ENCODE results near the gene ERP44. TPM values are rescaled to one million over a fixed set of nuclear protein-coding genes. Genes with fewer than 3 reads are reported as not detected.

Gene ERP44
- total RNA-seq, 3 donors from 2014 or later (not counting 1 experiment from before 2014, with no cell fraction given), result 14.2 to 15.4 (median 15.1) TPM

- Histone ChIP-seq H3K27ac (ENCODE audit: low read length) (no peak overlapping the region), H3K4me1 (ENCODE audit: control insufficient read depth, insufficient read depth, low read length) (no peaks in the 10 kb centered on the region), H3K9me3 (ENCODE audit: control insufficient read depth, insufficient read depth, low read length) (peaks cover 3% of the 10 kb centered on the region), H3K4me3 (ENCODE audit: low read length) (no peak overlapping the region), H3K27me3 (ENCODE audit: control insufficient read depth, insufficient read depth, low read length) (no peaks in the 10 kb centered on the region), H3K36me3 (ENCODE audit: control insufficient read depth, insufficient read depth, low read length) (peaks cover 12% of the 10 kb centered on the region)
- peaks cover 0 to 9% of the 10 kb centered on the region in 2 donors for H3K9me3 Mint-ChIP-seq
- no peak for ATAC-seq
- peak; percentile 9 for TF ChIP-seq CTCF (IDR thresholded peaks at IDR 0.05)
- H3K27ac Mint-ChIP-seq, result peak overlapping the region in 1 of 2 donors; percentile 38
- no peaks in the 10 kb centered on the region for H3K27me3 Mint-ChIP-seq (ENCODE audit: low read depth in 2 of 2)
- H3K4me1 Mint-ChIP-seq, result peaks cover 12 to 28% of the 10 kb centered on the region in 2 donors
- no peak overlapping the region for H3K4me3 Mint-ChIP-seq
- intact Hi-C loops (cut with micrococcal nuclease), result no loop called here
- DNase-seq, result no peak
- peaks cover 14% of the 10 kb centered on the region for H3K36me3 Mint-ChIP-seq
Measured at GRCh38 chr9:99986642-99987041, 112.2 kb downstream of the ERP44 start.

GRCh38 chr9:99980598-99980997, 118.2 kb downstream of the ERP44 start:
- Histone ChIP-seq H3K9me3 (ENCODE audit: control insufficient read depth, insufficient read depth, low read length) (no peaks in the 10 kb centered on the region), H3K27ac (ENCODE audit: low read length) (no peak overlapping the region), H3K4me1 (ENCODE audit: control insufficient read depth, insufficient read depth, low read length) (no peaks in the 10 kb centered on the region), H3K36me3 (ENCODE audit: control insufficient read depth, insufficient read depth, low read length) (peaks cover 21% of the 10 kb centered on the region), H3K27me3 (ENCODE audit: control insufficient read depth, insufficient read depth, low read length) (no peaks in the 10 kb centered on the region), H3K4me3 (ENCODE audit: low read length) (no peak overlapping the region)
- TF ChIP-seq CTCF (IDR thresholded peaks at IDR 0.05), result no peak
- Mint-ChIP-seq H3K27ac (peak overlapping the region in 1 of 2 donors; percentile 17), H3K4me3 (no peak overlapping the region), H3K9me3 (no peaks in the 10 kb centered on the region), H3K36me3 (no peaks in the 10 kb centered on the region), H3K27me3 (ENCODE audit: low read depth in 2 of 2) (no peaks in the 10 kb centered on the region), H3K4me1 (peaks cover 0 to 2% of the 10 kb centered on the region in 2 donors)
- intact Hi-C loops (cut with micrococcal nuclease), result no loop called here
- DNase-seq (no peak), ATAC-seq (no peak)
- 90% methylated on average over 2 of the region's 2 CpGs for WGBS (ENCODE audit: insufficient coverage)

GRCh38 chr9:99978221-99978620, 120.6 kb downstream of the ERP44 start:
- no peaks in the 10 kb centered on the region for H3K9me3 Mint-ChIP-seq
- Histone ChIP-seq H3K4me3 (ENCODE audit: low read length) (no peak overlapping the region), H3K4me1 (ENCODE audit: control insufficient read depth, insufficient read depth, low read length) (no peaks in the 10 kb centered on the region), H3K27me3 (ENCODE audit: control insufficient read depth, insufficient read depth, low read length) (no peaks in the 10 kb centered on the region), H3K27ac (ENCODE audit: low read length) (no peak overlapping the region), H3K36me3 (ENCODE audit: control insufficient read depth, insufficient read depth, low read length) (peaks cover 16% of the 10 kb centered on the region), H3K9me3 (ENCODE audit: control insufficient read depth, insufficient read depth, low read length) (no peaks in the 10 kb centered on the region)
- no peak overlapping the region for H3K4me3 Mint-ChIP-seq
- no peaks in the 10 kb centered on the region for H3K4me1 Mint-ChIP-seq
- intact Hi-C loops (cut with micrococcal nuclease), result no loop called here
- no peak for DNase-seq
- peak overlapping the region in 1 of 2 donors; percentile 10 for H3K27ac Mint-ChIP-seq
- no peaks in the 10 kb centered on the region for H3K27me3 Mint-ChIP-seq (ENCODE audit: low read depth in 2 of 2)
- no peak for TF ChIP-seq CTCF (IDR thresholded peaks at IDR 0.05)
- no peaks in the 10 kb centered on the region for H3K36me3 Mint-ChIP-seq
- ATAC-seq, result no peak
- 92% methylated on average over 1 of the region's 1 CpG for WGBS (ENCODE audit: insufficient coverage)

- Histone ChIP-seq H3K36me3 (ENCODE audit: control insufficient read depth, insufficient read depth, low read length) (peaks cover 14% of the 10 kb centered on the region), H3K27me3 (ENCODE audit: control insufficient read depth, insufficient read depth, low read length) (no peaks in the 10 kb centered on the region), H3K27ac (ENCODE audit: low read length) (no peak overlapping the region), H3K9me3 (ENCODE audit: control insufficient read depth, insufficient read depth, low read length) (no peaks in the 10 kb centered on the region), H3K4me1 (ENCODE audit: control insufficient read depth, insufficient read depth, low read length) (no peaks in the 10 kb centered on the region), H3K4me3 (ENCODE audit: low read length) (no peak overlapping the region)
- DNase-seq (no peak), ATAC-seq (no peak)
- intact Hi-C loops (cut with micrococcal nuclease), result no loop called here
- Mint-ChIP-seq H3K27ac (no peak overlapping the region), H3K27me3 (ENCODE audit: low read depth in 2 of 2) (no peaks in the 10 kb centered on the region), H3K36me3 (no peaks in the 10 kb centered on the region), H3K4me1 (no peaks in the 10 kb centered on the region), H3K4me3 (no peak overlapping the region), H3K9me3 (no peaks in the 10 kb centered on the region)
- 87% methylated on average over 3 of the region's 3 CpGs for WGBS (ENCODE audit: insufficient coverage)
- TF ChIP-seq CTCF (IDR thresholded peaks at IDR 0.05), result no peak
Measured at GRCh38 chr9:99977033-99977792, 121.6 kb downstream of the ERP44 start.
